Measurements from ENCODE around the gene NUMB.
"Not testable (repeated sequence)": the region's sequence is repeated elsewhere in the genome, so short reads cannot be mapped to it uniquely, and the experiment has no call there.

DNA sequence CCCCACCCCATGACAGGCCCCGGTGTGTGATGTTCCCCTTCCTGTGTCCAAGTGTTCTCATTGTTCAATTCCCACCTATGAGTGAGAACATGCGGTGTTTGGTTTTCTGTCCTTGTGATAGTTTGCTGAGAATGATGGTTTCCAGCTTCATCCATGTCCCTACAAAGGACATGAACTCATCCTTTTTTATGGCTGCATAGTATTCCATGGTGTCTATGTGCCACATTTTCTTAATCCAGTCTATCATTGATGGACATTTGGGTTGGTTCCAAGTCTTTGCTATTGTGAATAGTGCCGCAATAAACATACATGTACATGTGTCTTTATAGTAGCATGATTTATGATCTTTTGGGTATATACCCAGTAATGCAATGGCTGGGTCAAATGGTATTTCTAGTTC lies 52.1 kb downstream of the NUMB start:
- TF ChIP-seq EZH2 (IDR thresholded peaks at IDR 0.05; ENCODE audit: insufficient read depth, poor library complexity, severe bottlenecking); EZH2phosphoT487 (IDR thresholded peaks at IDR 0.05; ENCODE audit: insufficient read depth, low read depth): not testable (repeated sequence)

Data from GM23248 (cell line).